GM19099 (cell line): Measurements from ENCODE around the gene BIRC7.

Source experiments
- POLR2A ChIP-seq: IDR thresholded peaks from 3 replicates; pipeline ENCODE4 v1.6.1; 2011; ENCODE audit warnings: low read depth; ENCODE audit not compliant: insufficient read length; ENCODE audit errors: extremely low read depth

BIRC7 gene

DNA sequence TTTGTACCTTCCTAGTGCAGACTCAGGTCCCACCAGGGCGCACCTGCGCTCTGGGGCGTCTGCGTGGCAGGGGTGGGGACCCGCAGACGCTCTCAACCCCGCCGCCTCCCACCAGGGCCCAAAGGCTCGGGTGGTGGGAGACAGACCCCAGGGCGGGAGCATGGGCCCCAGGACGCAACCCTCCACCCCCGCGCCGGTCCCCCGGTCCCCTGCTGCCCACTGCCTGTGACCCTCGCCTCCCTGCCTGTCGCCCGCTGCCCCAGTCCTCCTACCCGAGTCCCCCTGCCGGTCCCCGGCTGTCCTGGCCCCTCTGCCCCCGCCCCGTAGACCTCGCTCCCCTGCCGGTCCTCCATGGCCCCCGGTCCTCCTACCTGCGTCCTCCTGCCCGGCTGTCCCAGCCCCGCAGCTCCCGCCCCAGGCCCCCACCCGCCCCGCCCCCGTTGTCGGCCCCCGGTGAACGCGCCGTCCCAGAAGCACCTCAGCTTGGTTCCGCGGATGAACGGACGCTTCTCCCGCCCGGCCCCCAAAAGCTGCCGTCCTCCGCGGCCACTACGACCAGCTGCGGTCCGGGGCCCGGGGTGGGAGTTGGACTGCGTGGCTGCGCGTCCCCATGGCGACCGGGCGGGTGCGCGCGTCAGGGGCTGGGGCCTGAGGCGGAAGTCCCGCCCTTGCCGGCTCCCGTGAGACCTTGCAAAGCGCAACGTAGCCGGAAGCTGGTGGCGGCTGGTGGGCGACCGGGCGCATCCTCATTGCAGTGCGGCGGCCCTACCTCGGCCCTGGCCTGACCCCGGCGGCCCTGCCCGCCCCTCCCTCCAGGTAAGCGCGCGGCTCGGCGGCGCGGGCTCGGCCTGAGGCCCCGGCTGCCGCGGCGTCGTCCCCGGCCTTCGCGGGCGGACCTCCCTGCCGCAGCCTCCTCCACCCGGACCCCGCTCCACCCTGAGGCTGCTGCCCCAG lies 36.7 kb downstream of the BIRC7 start, which contains the start of gene ARFGAP1:
Gene ARFGAP1 (plus strand): TSS at position 709 of the 954 bp plus-strand sequence. CDS start 2,768 bp downstream, outside the sequence.
- peak; percentile 86 for TF ChIP-seq POLR2A

GRCh38 chr20:63273059-63273579 lies 37.4 kb downstream of the BIRC7 start:
- TF ChIP-seq POLR2A, result no peak

DNA sequence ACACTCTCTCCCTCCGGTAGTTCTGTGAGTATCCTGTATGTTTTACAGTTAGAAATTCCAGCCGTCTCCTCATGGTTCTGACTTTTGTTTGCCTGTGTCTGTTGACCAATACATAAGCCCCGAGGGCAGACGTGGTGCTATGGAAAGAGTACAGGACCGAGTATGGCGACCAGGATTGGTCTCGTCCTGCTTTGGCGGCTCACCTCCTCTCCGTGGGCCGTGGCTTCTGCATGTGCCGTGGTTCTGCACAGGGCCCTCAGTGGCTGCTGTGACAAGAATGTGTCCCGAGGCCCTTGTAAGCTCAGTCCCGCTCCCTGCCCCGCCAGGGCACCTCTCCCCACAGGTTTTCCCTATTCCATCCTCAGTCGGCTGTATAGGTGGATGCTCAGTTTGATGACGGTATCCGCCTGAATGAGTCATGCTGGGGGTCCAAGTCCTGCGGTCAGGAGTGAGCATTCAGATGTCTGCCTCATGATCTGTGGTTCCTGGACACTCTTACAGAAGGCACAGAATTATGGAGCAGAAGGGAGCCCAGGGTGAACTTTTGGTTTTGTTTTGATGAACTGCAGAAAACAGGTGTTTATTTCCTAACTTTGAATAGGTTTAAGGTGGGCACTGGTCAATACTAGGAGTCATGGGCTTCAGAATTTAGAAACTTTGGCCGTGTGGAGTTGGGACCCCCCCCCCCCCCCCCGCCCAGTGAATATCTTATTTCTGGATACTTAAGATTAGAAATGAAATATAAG lies 38.1 kb downstream of the BIRC7 start:
- no peak for TF ChIP-seq POLR2A

DNA sequence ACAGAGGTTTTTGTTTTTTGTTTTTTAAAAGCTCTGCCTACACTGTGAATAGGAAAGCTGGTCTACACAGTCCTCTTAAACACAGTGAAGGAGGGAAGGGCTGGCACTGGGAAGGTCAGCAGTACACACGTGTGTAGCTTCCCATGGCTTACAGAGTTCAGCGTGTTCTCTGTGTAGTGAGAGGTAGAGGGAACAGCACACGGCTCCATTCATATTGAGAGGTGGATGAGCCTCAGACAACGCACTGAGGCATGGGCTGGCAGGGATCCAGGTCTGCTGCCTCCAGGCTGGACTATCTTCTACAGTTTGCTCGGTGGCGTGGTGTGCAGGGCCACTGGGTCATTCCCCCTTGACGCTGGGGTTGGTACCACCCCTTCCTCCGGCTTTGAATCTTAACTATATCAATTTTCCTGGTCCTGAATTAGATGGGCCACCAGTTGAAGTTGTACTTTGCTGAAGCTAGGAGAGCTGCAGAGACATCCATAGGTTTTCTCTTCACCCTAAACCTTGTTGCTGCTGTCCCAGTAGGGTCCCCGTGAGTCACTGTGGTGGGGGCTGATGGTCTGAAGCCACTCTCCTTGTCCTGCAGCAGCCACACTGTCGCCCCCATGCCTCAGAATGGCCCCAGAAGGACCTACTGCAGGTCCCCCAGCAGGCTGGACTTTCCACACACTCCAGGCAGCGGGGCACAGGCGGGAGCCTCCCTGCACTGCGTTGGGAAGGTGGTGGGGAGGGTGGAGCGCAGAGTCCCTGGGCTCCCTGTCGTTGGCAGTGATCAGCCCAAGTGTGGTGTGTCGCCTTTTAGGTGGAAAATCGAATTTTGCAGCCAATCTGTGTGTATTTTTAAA lies 38.9 kb downstream of the BIRC7 start:
- no peak for TF ChIP-seq POLR2A

- TF ChIP-seq POLR2A, result no peak
These were observed 40.1 kb downstream of the BIRC7 start for GRCh38 chr20:63275825-63276224.

DNA sequence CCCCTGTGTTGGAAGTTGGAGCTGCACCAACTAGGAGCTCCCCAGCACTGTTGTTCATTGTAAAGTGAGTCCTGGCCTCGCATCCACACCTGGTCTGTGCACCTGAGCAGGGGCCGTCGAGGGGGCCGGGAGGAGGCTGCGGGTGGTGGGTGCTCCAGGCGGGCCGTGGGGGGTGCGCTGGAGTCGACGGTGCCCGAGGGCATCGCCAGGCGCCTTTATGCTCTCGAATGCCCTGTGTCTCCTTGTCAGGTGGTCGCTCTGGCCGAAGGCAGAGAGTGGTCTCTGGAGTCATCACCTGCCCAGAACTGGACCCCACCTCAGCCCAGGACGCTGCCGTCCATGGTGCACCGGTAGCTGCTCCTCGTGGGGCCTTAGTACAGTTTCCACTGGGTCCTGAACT lies 41.3 kb downstream of the BIRC7 start:
- TF ChIP-seq POLR2A, result no peak

GRCh38 chr20:63277466-63278272 lies 42.0 kb downstream of the BIRC7 start:
- no peak for TF ChIP-seq POLR2A

DNA sequence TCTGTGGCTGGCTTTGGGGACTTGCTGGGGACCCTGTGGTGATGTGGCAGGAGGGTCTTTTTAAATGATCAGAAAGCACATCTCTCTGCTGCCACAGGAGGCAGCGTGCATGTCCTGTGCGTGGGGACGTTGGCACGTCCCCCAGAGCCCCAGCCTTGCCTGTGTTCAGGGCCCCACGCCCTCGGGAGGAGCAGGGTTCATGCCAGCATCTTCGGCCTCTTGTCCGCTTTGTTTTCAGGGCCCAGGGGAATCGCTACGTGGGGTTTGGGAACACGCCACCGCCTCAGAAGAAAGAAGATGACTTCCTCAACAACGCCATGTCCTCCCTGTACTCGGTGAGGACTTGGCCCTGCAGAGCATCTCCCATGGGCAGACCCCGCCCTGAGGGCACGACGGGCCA lies 43.0 kb downstream of the BIRC7 start:
- TF ChIP-seq POLR2A, result no peak

GRCh38 chr20:63279931-63280330 lies 44.2 kb downstream of the BIRC7 start:
- no peak for TF ChIP-seq POLR2A

- TF ChIP-seq POLR2A, result no peak
These were observed 44.7 kb downstream of the BIRC7 start for GRCh38 chr20:63280371-63280770.

DNA sequence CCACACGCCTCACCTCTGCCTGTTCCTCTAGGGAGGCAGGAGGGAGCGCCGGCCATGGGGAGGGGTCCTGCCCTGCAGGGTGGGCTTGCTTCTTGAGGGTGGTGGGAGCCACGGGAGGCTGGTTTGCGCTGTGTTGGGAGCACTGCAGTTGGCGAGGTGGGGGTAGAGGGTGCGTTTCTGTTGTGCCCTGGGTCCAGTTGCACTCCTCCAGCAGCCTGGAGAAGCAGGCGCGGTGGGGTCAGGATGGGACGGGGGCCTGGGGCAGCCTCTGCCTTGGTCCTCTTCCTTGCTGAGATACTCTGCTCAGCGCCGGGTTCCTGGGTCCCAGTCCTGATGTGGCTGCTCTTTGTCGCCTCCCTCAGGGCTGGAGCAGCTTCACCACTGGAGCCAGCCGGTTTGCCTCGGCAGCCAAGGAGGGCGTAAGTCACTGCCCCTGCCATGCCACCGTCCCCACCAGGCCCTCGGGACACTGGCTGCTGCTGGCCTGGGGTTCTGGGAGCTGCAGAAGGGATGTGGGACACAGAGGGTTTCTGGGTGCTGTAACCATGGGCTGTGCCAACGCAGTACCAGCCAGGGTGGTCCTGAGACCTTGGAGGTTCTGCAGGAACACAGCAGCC lies 45.3 kb downstream of the BIRC7 start:
- no peak for TF ChIP-seq POLR2A

DNA sequence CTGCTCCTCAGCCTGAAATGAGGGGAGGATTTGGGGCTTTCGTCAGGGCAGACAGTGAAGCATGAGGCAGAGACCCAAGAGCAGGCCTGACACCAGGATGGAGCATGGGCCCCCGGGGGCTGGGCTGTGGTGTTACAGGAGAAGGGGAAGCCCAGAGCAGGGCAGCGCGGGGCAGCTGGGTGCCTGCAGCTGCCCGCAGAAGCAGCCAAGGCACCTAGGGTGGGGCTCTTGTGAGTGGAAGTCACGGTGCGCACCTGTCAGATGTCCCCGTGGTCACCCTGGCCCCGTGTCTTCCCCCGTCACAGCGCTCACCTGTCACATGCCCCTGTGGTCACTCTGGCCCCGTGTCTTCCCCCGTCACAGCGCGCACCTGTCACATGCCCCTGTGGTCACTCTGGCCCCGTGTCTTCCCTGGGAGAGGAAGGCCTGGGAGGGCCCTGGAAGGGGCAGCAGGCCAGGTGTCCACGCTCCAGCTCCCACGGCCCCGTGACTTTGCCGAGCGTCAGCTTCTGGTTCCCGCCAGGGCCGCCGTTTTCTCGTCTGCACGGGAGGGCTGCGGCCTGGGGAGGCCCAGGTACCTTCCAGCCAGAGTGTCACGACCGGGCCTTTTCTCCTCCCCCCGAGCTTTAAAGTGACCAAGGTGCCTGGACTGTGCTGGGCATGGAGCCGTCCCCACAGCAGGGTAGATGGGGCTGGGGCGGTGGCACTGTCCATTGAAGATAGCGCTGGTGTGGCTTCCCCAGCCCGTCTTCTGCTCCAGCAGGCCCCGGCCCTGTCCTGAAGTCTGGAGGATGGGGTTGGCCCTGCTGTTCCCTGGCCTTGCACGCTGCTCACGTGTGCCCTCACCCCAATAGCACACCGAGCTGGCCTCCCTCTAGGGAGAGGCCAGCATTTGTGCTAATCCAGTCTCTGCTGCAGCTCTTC lies 46.3 kb downstream of the BIRC7 start:
- TF ChIP-seq POLR2A, result no peak

- no peak for TF ChIP-seq POLR2A
These were observed 47.2 kb downstream of the BIRC7 start for GRCh38 chr20:63282946-63283345.
